Retinal pigment epithelial cell (primary cell): ENCODE results near the gene ZEB2.

Source experiments
- DNase-seq: peaks from one replicate; pipeline ENCODE4 v3.0.0-alpha.2; 2010; ENCODE audit warnings: low read depth
- H3K4me3 ChIP-seq: 2 replicates; pipeline ENCODE4 v1.5.1; 2011; ENCODE audit warnings: mild to moderate bottlenecking, low read length, control low read depth, moderate library complexity
- CTCF ChIP-seq: conservative IDR thresholded peaks from 2 replicates; pipeline ENCODE4 v1.5.1; 2011; ENCODE audit warnings: low read depth, low read length, control low read depth, inconsistent platforms

ZEB2 gene

GRCh38 chr2:144554492-144555210 lies 34.7 kb upstream of the ZEB2 start:
- H3K4me3 ChIP-seq, result no peak overlapping the region

DNA sequence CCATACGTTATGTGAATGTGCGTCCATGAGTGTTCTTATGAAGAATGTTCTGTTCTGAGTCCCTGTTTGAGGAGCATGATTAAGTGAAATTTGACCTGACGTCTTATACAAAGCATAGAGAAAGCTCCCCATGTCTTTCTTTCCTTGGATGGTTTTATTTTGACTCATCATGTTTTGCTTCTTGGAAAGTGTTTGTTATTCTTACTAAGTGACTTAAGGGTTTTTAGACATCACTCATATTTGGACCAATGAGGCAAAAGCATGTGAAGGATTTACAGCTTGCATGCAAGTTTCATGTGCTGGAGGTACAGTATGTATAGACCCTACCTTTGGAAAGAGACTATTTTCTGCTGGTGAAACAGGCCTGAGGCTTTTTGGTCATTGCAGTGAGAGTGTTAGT lies 33.5 kb upstream of the ZEB2 start:
- no peak overlapping the region for H3K4me3 ChIP-seq
- DNase-seq, result peak; percentile 82
- no peak for TF ChIP-seq CTCF

More at GRCh38 chr2:144554492-144555210, 34.7 kb upstream of the ZEB2 start:
- TF ChIP-seq CTCF, result no peak
- no peak for DNase-seq

- H3K4me3 ChIP-seq, result no peak overlapping the region
- DNase-seq, result no peak
- no peak for TF ChIP-seq CTCF
These were observed 32.9 kb upstream of the ZEB2 start for GRCh38 chr2:144552821-144553220.

DNA sequence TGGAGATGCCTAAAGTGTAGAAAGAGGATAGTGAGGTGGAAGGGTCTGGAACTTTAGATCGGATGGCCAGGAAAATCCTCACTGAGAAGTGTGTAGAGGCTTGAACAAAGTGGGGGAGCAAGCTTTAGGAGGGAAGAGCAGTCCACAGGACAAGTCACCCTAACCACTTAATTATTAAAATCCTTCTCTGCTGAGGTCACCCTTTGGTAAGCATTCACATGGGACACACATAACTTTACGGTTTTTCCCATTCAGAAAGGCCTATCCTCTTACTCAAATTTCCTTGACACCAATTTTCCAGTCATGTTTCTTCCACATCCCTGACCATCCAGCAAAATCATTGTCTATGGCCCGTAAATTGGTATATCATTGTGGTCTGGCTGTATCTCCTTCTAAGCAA lies 31.0 kb upstream of the ZEB2 start:
- no peak for DNase-seq
- no peak for TF ChIP-seq CTCF
- H3K4me3 ChIP-seq, result no peak overlapping the region

- DNase-seq, result no peak
- no peak for TF ChIP-seq CTCF
- H3K4me3 ChIP-seq, result no peak overlapping the region
These were observed 30.2 kb upstream of the ZEB2 start for GRCh38 chr2:144550084-144550483.

DNA sequence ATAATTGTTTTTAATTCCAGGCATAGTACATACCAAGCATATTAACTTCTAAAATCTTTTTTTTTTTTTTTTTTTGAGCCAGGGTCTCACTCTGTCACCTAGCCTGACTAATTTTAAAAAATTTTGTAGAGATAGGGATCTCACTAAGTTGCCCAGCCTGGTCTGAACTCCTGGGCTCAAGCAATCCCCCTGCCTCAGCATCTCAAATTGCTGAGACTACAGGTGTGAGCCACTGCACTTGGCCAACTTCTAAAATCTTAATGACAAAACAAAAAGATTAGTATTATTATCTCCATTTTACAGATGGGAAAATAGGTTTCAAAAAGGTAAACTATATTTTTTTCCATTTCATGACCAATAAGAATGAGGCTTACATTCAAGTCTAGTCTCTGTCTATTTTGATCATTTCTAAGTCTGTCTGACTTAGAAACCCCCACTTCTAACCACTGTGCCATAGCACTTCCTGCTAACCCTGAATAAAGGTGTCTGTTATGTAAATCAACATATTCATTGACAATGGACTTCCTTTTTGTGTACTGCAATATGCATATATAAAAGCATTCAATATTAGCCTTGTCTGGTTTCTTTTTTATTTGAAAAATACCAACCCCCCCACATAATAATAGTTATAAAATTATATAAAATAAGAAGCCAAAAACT lies 28.7 kb upstream of the ZEB2 start:
- no peak for TF ChIP-seq CTCF
- no peak overlapping the region for H3K4me3 ChIP-seq
- no peak for DNase-seq

- TF ChIP-seq CTCF, result no peak
- DNase-seq, result no peak
- H3K4me3 ChIP-seq, result no peak overlapping the region
These were observed 28.2 kb upstream of the ZEB2 start for GRCh38 chr2:144548088-144548487.
